ENCODE data around the gene ITIH3.

Gene ITIH3

GRCh38 chr3:52771702-52772101 is 22.9 kb upstream of the ITIH3 start:
- TF ChIP-seq CTCF (conservative IDR thresholded peaks at IDR 0.05; ENCODE audit: low read depth, low read length), result no peak
- Histone ChIP-seq H3K4me3 (IDR thresholded peaks at IDR 0.05; ENCODE audit: insufficient read depth, low read depth, low read length) (no peak overlapping the region), H3K4me2 (no peak overlapping the region; the same call in 1 of the 2 replicates)

GRCh38 chr3:52773361-52774065 is 21.1 kb upstream of the ITIH3 start:
- Histone ChIP-seq H3K4me3 (IDR thresholded peaks at IDR 0.05; ENCODE audit: insufficient read depth, low read depth, low read length) (no peak overlapping the region), H4K20me1 (ENCODE audit: insufficient read depth) (no peaks in the 10 kb centered on the region), H3K79me2 (ENCODE audit: insufficient read depth, low read depth) (no peaks in the 10 kb centered on the region), H3K9ac (no peak overlapping the region), H3K27ac (no peak overlapping the region), H3K4me1 (ENCODE audit: low read depth, poor library complexity, severe bottlenecking) (peaks cover 9% of the 10 kb centered on the region), H3K27me3 (ENCODE audit: insufficient read depth, low read depth) (no peaks in the 10 kb centered on the region), H3K4me2 (no peak overlapping the region), H2AFZ (ENCODE audit: low read depth) (no peak overlapping the region), H3K36me3 (ENCODE audit: insufficient read depth) (no peaks in the 10 kb centered on the region)
- TF ChIP-seq CTCF (conservative IDR thresholded peaks at IDR 0.05; ENCODE audit: low read depth, low read length), result no peak

More at GRCh38 chr3:52771702-52772101, 22.9 kb upstream of the ITIH3 start:
- H3K4me1 ChIP-seq (ENCODE audit: low read depth, poor library complexity, severe bottlenecking), result peaks cover 9% of the 10 kb centered on the region
- peak overlapping the region; percentile 95; the same call in 1 of the 2 replicates for H2AFZ ChIP-seq (ENCODE audit: low read depth)
- H3K36me3 ChIP-seq (ENCODE audit: insufficient read depth), result no peaks in the 10 kb centered on the region
- H3K27me3 ChIP-seq (ENCODE audit: insufficient read depth, low read depth), result no peaks in the 10 kb centered on the region
- no peaks in the 10 kb centered on the region for H4K20me1 ChIP-seq (ENCODE audit: insufficient read depth)
- H3K9ac ChIP-seq, result no peak overlapping the region
- H3K27ac ChIP-seq, result peak overlapping the region; percentile 67; the same call in 1 of the 2 replicates
- H3K79me2 ChIP-seq (ENCODE audit: insufficient read depth, low read depth), result no peaks in the 10 kb centered on the region

- H3K36me3 ChIP-seq (ENCODE audit: insufficient read depth), result no peaks in the 10 kb centered on the region
- no peak overlapping the region for H3K27ac ChIP-seq
- no peaks in the 10 kb centered on the region for H3K79me2 ChIP-seq (ENCODE audit: insufficient read depth, low read depth)
- H3K27me3 ChIP-seq (ENCODE audit: insufficient read depth, low read depth), result no peaks in the 10 kb centered on the region
- no peak overlapping the region for H3K9ac ChIP-seq
- H3K4me2 ChIP-seq, result no peak overlapping the region
- H2AFZ ChIP-seq (ENCODE audit: low read depth), result no peak overlapping the region
- H4K20me1 ChIP-seq (ENCODE audit: insufficient read depth), result no peaks in the 10 kb centered on the region
- H3K4me3 ChIP-seq (IDR thresholded peaks at IDR 0.05; ENCODE audit: insufficient read depth, low read depth, low read length), result no peak overlapping the region
- TF ChIP-seq CTCF (conservative IDR thresholded peaks at IDR 0.05; ENCODE audit: low read depth, low read length), result no peak
- H3K4me1 ChIP-seq (ENCODE audit: low read depth, poor library complexity, severe bottlenecking), result peaks cover 9% of the 10 kb centered on the region
Measured at GRCh38 chr3:52774066-52774713, 20.4 kb upstream of the ITIH3 start.

- no peaks in the 10 kb centered on the region for H3K27me3 ChIP-seq (ENCODE audit: insufficient read depth, low read depth)
- H2AFZ ChIP-seq (ENCODE audit: low read depth), result peak overlapping the region; percentile 14; the same call in 1 of the 2 replicates
- TF ChIP-seq CTCF (conservative IDR thresholded peaks at IDR 0.05; ENCODE audit: low read depth, low read length), result no peak
- no peak overlapping the region for H3K9ac ChIP-seq
- no peaks in the 10 kb centered on the region for H3K36me3 ChIP-seq (ENCODE audit: insufficient read depth)
- H3K79me2 ChIP-seq (ENCODE audit: insufficient read depth, low read depth), result no peaks in the 10 kb centered on the region
- no peak overlapping the region for H3K4me3 ChIP-seq (IDR thresholded peaks at IDR 0.05; ENCODE audit: insufficient read depth, low read depth, low read length)
- no peak overlapping the region for H3K4me2 ChIP-seq
- no peaks in the 10 kb centered on the region for H4K20me1 ChIP-seq (ENCODE audit: insufficient read depth)
- no peak overlapping the region for H3K27ac ChIP-seq
- no peaks in the 10 kb centered on the region for H3K4me1 ChIP-seq (ENCODE audit: low read depth, poor library complexity, severe bottlenecking)
Measured at GRCh38 chr3:52774901-52775864, 19.4 kb upstream of the ITIH3 start.
